GM21528 (cell line): ENCODE measurements around the gene S100A7.
"Not testable (repeated sequence)": the region's sequence is repeated elsewhere in the genome, so short reads cannot be mapped to it uniquely, and the experiment has no call there.

Source experiments
- ATAC-seq: cut with Tn5 transposase; IDR thresholded peaks from one replicate; pipeline ENCODE4 v1.9.1; 2021; ENCODE audit warnings: mild to moderate bottlenecking, moderate library complexity; ENCODE audit not compliant: unreplicated experiment, low FRiP score

S100A7 gene

GRCh38 chr1:153431928-153432327, 28.5 kb downstream of the S100A7 start:
- ATAC-seq: no peak

- ATAC-seq: no peak
Measured at GRCh38 chr1:153431427-153431826, 29.0 kb downstream of the S100A7 start.

GRCh38 chr1:153431002-153431401, 29.4 kb downstream of the S100A7 start:
- no peak for ATAC-seq

GRCh38 chr1:153430561-153430960, 29.9 kb downstream of the S100A7 start:
- ATAC-seq: no peak

GRCh38 chr1:153430166-153430553, 30.3 kb downstream of the S100A7 start:
- no peak for ATAC-seq

GRCh38 chr1:153429266-153430165, 30.9 kb downstream of the S100A7 start:
- ATAC-seq: no peak

- ATAC-seq: no peak
Measured at GRCh38 chr1:153428791-153429190, 31.7 kb downstream of the S100A7 start.

- no peak for ATAC-seq
Measured at GRCh38 chr1:153428073-153428638, 32.3 kb downstream of the S100A7 start.

GRCh38 chr1:153426809-153427208, 33.6 kb downstream of the S100A7 start:
- ATAC-seq: no peak

- ATAC-seq: no peak
Measured at GRCh38 chr1:153422450-153423068, 37.9 kb downstream of the S100A7 start.

GRCh38 chr1:153420306-153420705, 40.1 kb downstream of the S100A7 start:
- no peak for ATAC-seq

- not testable (repeated sequence) for ATAC-seq
Measured at GRCh38 chr1:153419436-153419793, 41.0 kb downstream of the S100A7 start.

GRCh38 chr1:153418758-153419435, 41.6 kb downstream of the S100A7 start:
- ATAC-seq: not testable (repeated sequence)

GRCh38 chr1:153417136-153417888, 43.1 kb downstream of the S100A7 start:
- no peak for ATAC-seq

GRCh38 chr1:153415850-153416570, 44.4 kb downstream of the S100A7 start, which contains the start of gene S100A7A:
Gene S100A7A (plus strand): TSS chr1:153416520. CDS start chr1:153418083, 1,563 bp downstream.
- ATAC-seq: no peak

- ATAC-seq: not testable (repeated sequence)
Measured at GRCh38 chr1:153413961-153414360, 46.5 kb downstream of the S100A7 start.
